HepG2 (cell line): Measurements from ENCODE around the gene MST1. TPM values are rescaled to one million over a fixed set of nuclear protein-coding genes. Genes with fewer than 3 reads are reported as not detected.

Source experiments
- CEBPB ChIP-seq: IDR thresholded peaks from 2 replicates; pipeline ENCODE4 v1.6.1; 2011; ENCODE audit warnings: low read depth, low read length, improper control_type of control experiment, borderline replicate concordance
- GRHL1 ChIP-seq: sonication (generic); formaldehyde crosslinking; conservative IDR thresholded peaks from 2 replicates; pipeline ENCODE4 v1.8.0; 2022; ENCODE audit warnings: missing genetic modification reagents
- HDAC2 ChIP-seq: sonication (generic); formaldehyde crosslinking; IDR thresholded peaks from 2 replicates; pipeline ENCODE4 v1.4.0; 2020; ENCODE audit warnings: missing genetic modification reagents
- HOXA5 ChIP-seq: sonication (generic); formaldehyde crosslinking; IDR thresholded peaks from 2 replicates; pipeline ENCODE4 v1.4.0; 2020; ENCODE audit warnings: missing genetic modification reagents
- KAT8 ChIP-seq: IDR thresholded peaks from 2 replicates; pipeline ENCODE4 v1.6.1; 2016; ENCODE audit warnings: missing genetic modification reagents, missing compliant biosample characterization
- MAZ ChIP-seq, 2 experiments: sonication (generic) in 1 of 2; formaldehyde crosslinking in 1 of 2; IDR thresholded peaks; 2 replicates each; pipeline versions ENCODE4 v1.5.0 to v1.6.1; 2012 to 2020; ENCODE audit warnings: low read depth in 2 of 2, mild to moderate bottlenecking in 2 of 2, borderline replicate concordance in 1 of 2, improper control_type of control experiment in 1 of 2, low read length in 1 of 2, missing genetic modification reagents in 1 of 2, moderate library complexity in 1 of 2
- MIER3 ChIP-seq: IDR thresholded peaks from 2 replicates; pipeline ENCODE4 v1.6.1; 2016; ENCODE audit warnings: missing compliant biosample characterization, borderline replicate concordance
- NFRKB ChIP-seq: fragments of 450-650 bp; IDR thresholded peaks from 2 replicates; pipeline ENCODE4 v1.6.1; 2017
- RBFOX2 ChIP-seq: fragments of 200-400 bp; formaldehyde crosslinking; IDR thresholded peaks from 2 replicates; pipeline ENCODE4 v1.6.1; 2017; ENCODE audit warnings: low read depth, mild to moderate bottlenecking, low read length
- REPIN1 ChIP-seq: sonication (generic); formaldehyde crosslinking; IDR thresholded peaks from 2 replicates; pipeline ENCODE4 v1.8.0; 2022; ENCODE audit warnings: missing genetic modification reagents, low read depth, mild to moderate bottlenecking, borderline replicate concordance
- SAFB2 ChIP-seq: sonication (generic); formaldehyde crosslinking; IDR thresholded peaks from 2 replicates; pipeline ENCODE4 v1.5.1; 2020; ENCODE audit warnings: missing genetic modification reagents, low read depth, mild to moderate bottlenecking, borderline replicate concordance
- TAF1 ChIP-seq: sonication (generic); formaldehyde crosslinking; IDR thresholded peaks from 2 replicates; pipeline ENCODE4 v1.4.0; 2020; ENCODE audit warnings: missing genetic modification reagents
- ZBTB42 ChIP-seq: sonication (generic); formaldehyde crosslinking; IDR thresholded peaks from 2 replicates; pipeline ENCODE4 v1.5.0; 2020; ENCODE audit warnings: mild to moderate bottlenecking, missing genetic modification reagents
- ZFY ChIP-seq: sonication (generic); formaldehyde crosslinking; IDR thresholded peaks from 2 replicates; pipeline ENCODE4 v1.4.0; 2020; ENCODE audit warnings: missing genetic modification reagents
- ZHX1 ChIP-seq: sonication (generic); formaldehyde crosslinking; IDR thresholded peaks from 2 replicates; pipeline ENCODE4 v1.8.1; 2022; ENCODE audit warnings: low read depth, mild to moderate bottlenecking, missing genetic modification reagents
- ZNF256 ChIP-seq: sonication (generic); formaldehyde crosslinking; conservative IDR thresholded peaks from 2 replicates; pipeline ENCODE4 v1.4.0; 2020; ENCODE audit warnings: missing genetic modification reagents
- ZNF264 ChIP-seq: sonication (generic); formaldehyde crosslinking; IDR thresholded peaks from 2 replicates; pipeline ENCODE4 v1.4.0; 2020; ENCODE audit warnings: missing genetic modification reagents
- ZNF430 ChIP-seq: sonication (generic); formaldehyde crosslinking; IDR thresholded peaks from 2 replicates; pipeline ENCODE4 v1.9.0; 2021; ENCODE audit warnings: mild to moderate bottlenecking, missing genetic modification reagents
- ZNF605 ChIP-seq: sonication (generic); formaldehyde crosslinking; IDR thresholded peaks from 2 replicates; pipeline ENCODE4 v1.8.0; 2022; ENCODE audit warnings: mild to moderate bottlenecking, missing genetic modification reagents
- ZNF609 ChIP-seq: sonication (generic); formaldehyde crosslinking; IDR thresholded peaks from 2 replicates; pipeline ENCODE4 v1.4.0; 2020; ENCODE audit warnings: mild to moderate bottlenecking, missing genetic modification reagents, borderline replicate concordance
- ZNF776 ChIP-seq: sonication (generic); formaldehyde crosslinking; IDR thresholded peaks from 2 replicates; pipeline ENCODE4 v1.4.0; 2020; ENCODE audit warnings: mild to moderate bottlenecking, missing genetic modification reagents
- polyA plus RNA-seq, 8 experiments: library from polyadenylated mRNA; depleted of rRNA in 3 of 8; stranded (reverse) in 7 of 8; unstranded in 1 of 8; fragments of >200 nt; fragmentation: Illumina TruSeq in 4 of 8; extraction: Trizol in 4 of 8; gene quantifications; 2 replicates each; pipeline versions ENCODE4 v1.2.1 to v1.2.3, GENCODE V29; 2011 to 2016; ENCODE audit warnings: low read depth in 4 of 8, missing spikeins in 1 of 8, mixed read lengths in 1 of 8; ENCODE audit not compliant: insufficient read depth in 1 of 8
- total RNA-seq, 5 experiments: library from RNA; depleted of rRNA; stranded (reverse); fragments of >200 nt; fragmentation: Illumina TruSeq; extraction: Trizol; gene quantifications; 2 replicates each; pipeline ENCODE4 v1.2.3, GENCODE V29; 2016; ENCODE audit warnings: low read depth in 1 of 5

MST1 gene
- total and polyA plus RNA-seq, 2 of the 13 experiments (the other 11 are each of a cell fraction or from before 2014, with no cell fraction given) = 189 to 452 TPM

GRCh38 chr3:49673121-49673714, 16.1 kb downstream of the MST1 start (continued):
- 0 out of 2 replicates have a peak, but pooled peaks have one; percentile 10 for TF ChIP-seq ZHX1
- no peak for TF ChIP-seq CEBPB
- TF ChIP-seq REPIN1 = 0 out of 2 replicates have a peak, but pooled peaks have one; percentile 37
- TF ChIP-seq ZFY = peak; percentile 78
- peak; percentile 59; the same call in 1 of the 2 replicates for TF ChIP-seq TAF1 (CRISPR knock-in tag)
- no peak for TF ChIP-seq ZNF609
- 0 out of 2 replicates have a peak, but pooled peaks have one; percentile 13 for TF ChIP-seq ZNF264
- TF ChIP-seq GRHL1 (CRISPR knock-in tag) = no peak
- no peak for TF ChIP-seq RBFOX2
- TF ChIP-seq ZNF430 (CRISPR knock-in tag) = 0 out of 2 replicates have a peak, but pooled peaks have one; percentile 13
- no peak for TF ChIP-seq NFRKB
- no peak for TF ChIP-seq KAT8 (CRISPR knock-in tag)
- TF ChIP-seq MIER3 (CRISPR knock-in tag) = peak; percentile 30; the same call in 1 of the 2 replicates
- peak; percentile 75 for TF ChIP-seq HOXA5 (CRISPR knock-in tag)
- 0 out of 2 replicates have a peak, but pooled peaks have one; percentile 66 for TF ChIP-seq ZBTB42 (CRISPR knock-in tag)
- peak; percentile 18; the same call in 1 of the 2 replicates for TF ChIP-seq ZNF776 (CRISPR knock-in tag)
- TF ChIP-seq MAZ (IDR thresholded peaks at IDR 0.05; ENCODE audit: borderline replicate concordance, low read depth, low read length) = no peak
- TF ChIP-seq MAZ (CRISPR knock-in tag; IDR thresholded peaks at IDR 0.05; ENCODE audit: low read depth) = 0 out of 2 replicates have a peak, but pooled peaks have one; percentile 5
- 0 out of 2 replicates have a peak, but pooled peaks have one; percentile 20 for TF ChIP-seq SAFB2 (CRISPR knock-in tag)
- 0 out of 2 replicates have a peak, but pooled peaks have one; percentile 5 for TF ChIP-seq ZNF256 (CRISPR knock-in tag)
- peak; percentile 90 for TF ChIP-seq ZNF605 (CRISPR knock-in tag)
- 0 out of 2 replicates have a peak, but pooled peaks have one; percentile 16 for TF ChIP-seq HDAC2 (CRISPR knock-in tag)
